IMR-90 (cell line): ENCODE measurements around the gene SREK1. TPM values are rescaled to one million over a fixed set of nuclear protein-coding genes. Genes with fewer than 3 reads are reported as not detected.

Source experiments
- ATAC-seq: fragments of 200-7000 bp; cut with Tn5 transposase; 2 replicates; pipeline ENCODE4 v1.9.1; 2020; ENCODE audit warnings: low read depth, mild to moderate bottlenecking, moderate library complexity
- BruUV-seq: library from RNA; stranded (reverse); fragments of 400-500 nt; replicated peaks from 2 replicates; lab custom pipeline; 2021; lab: Mats Ljungman, UMichigan
- CTCF ChIA-PET: fragments of 300-600 bp; formaldehyde crosslinking; extraction: SDS; loops from one replicate; lab custom pipeline; 2021; ENCODE audit warnings: antibody characterized with exemption; lab: Yijun Ruan, JAX
- POLR2A ChIA-PET: fragments of 300-600 bp; sonication (Branson Sonifier 250); formaldehyde crosslinking; loops from one replicate; lab custom pipeline; 2022; ENCODE audit warnings: antibody characterized with exemption; ENCODE audit not compliant: unreplicated experiment; lab: Charles Lee
- DNase-seq: peaks from one replicate; pipeline ENCODE4 v3.0.0; 2013
- H2AFZ ChIP-seq: replicated peaks from 2 replicates; pipeline ENCODE3; 2013; ENCODE audit warnings: low read length, mild to moderate bottlenecking; ENCODE audit not compliant: poor library complexity
- H2AK5ac ChIP-seq: 2 replicates; pipeline ENCODE4 v1.6.1; 2013; ENCODE audit warnings: low read depth, low read length, inconsistent platforms
- H2AK9ac ChIP-seq: replicated peaks from 2 replicates; pipeline ENCODE3; 2013; ENCODE audit warnings: mild to moderate bottlenecking, low read depth, low read length, moderate library complexity; ENCODE audit not compliant: poor library complexity
- H2BK120ac ChIP-seq: 2 replicates; pipeline ENCODE4 v1.6.1; 2013; ENCODE audit warnings: low read depth, low read length, inconsistent platforms
- H2BK15ac ChIP-seq: 3 replicates; pipeline ENCODE4 v1.6.1; 2013; ENCODE audit warnings: low read depth, low read length, inconsistent platforms
- H2BK20ac ChIP-seq: 2 replicates; pipeline ENCODE4 v1.6.1; 2013; ENCODE audit warnings: low read depth, mild to moderate bottlenecking, inconsistent platforms, low read length, moderate library complexity
- H2BK5ac ChIP-seq: 2 replicates; pipeline ENCODE4 v1.6.1; 2013; ENCODE audit warnings: mild to moderate bottlenecking, low read depth, low read length, inconsistent platforms; ENCODE audit not compliant: poor library complexity, severe bottlenecking
- H3K14ac ChIP-seq: replicated peaks from 2 replicates; pipeline ENCODE4 v1.6.1; 2013; ENCODE audit warnings: low read depth, low read length, inconsistent platforms
- H3K18ac ChIP-seq: 2 replicates; pipeline ENCODE4 v1.6.1; 2013; ENCODE audit warnings: low read depth, low read length, control low read depth
- H3K23ac ChIP-seq: 2 replicates; pipeline ENCODE4 v1.6.1; 2013; ENCODE audit warnings: low read depth, low read length, inconsistent platforms
- H3K27ac ChIP-seq: 2 replicates; pipeline ENCODE4 v1.5.1; 2013; ENCODE audit warnings: mild to moderate bottlenecking, control low read depth, low read length; ENCODE audit not compliant: insufficient read depth
- H3K27me3 ChIP-seq: 2 replicates; pipeline ENCODE4 v1.6.1; 2013; ENCODE audit warnings: low read length; ENCODE audit not compliant: control insufficient read depth, insufficient read depth
- H3K36me3 ChIP-seq: 2 replicates; pipeline ENCODE4 v1.6.1; 2013; ENCODE audit warnings: low read length, mixed read lengths; ENCODE audit not compliant: control insufficient read depth, insufficient read depth
- H3K4ac ChIP-seq: 2 replicates; pipeline ENCODE4 v1.6.1; 2013; ENCODE audit warnings: low read depth, low read length, inconsistent platforms
- H3K4me1 ChIP-seq: 2 replicates; pipeline ENCODE4 v1.6.1; 2013; ENCODE audit warnings: low read length, mixed read lengths; ENCODE audit not compliant: control insufficient read depth, insufficient read depth
- H3K4me2 ChIP-seq: 2 replicates; pipeline ENCODE4 v1.6.1; 2013; ENCODE audit warnings: low read depth, mild to moderate bottlenecking, control low read depth, low read length, moderate library complexity
- H3K4me3 ChIP-seq: 2 replicates; pipeline ENCODE4 v1.5.1; 2013; ENCODE audit warnings: low read depth, mild to moderate bottlenecking, control low read depth, low read length, moderate library complexity; ENCODE audit not compliant: insufficient read depth
- H3K56ac ChIP-seq: 2 replicates; pipeline ENCODE4 v1.6.1; 2013; ENCODE audit warnings: low read length, inconsistent platforms; ENCODE audit not compliant: insufficient read depth; ENCODE audit errors: extremely low read depth
- H3K79me1 ChIP-seq, 2 experiments: 2 replicates each; pipeline ENCODE4 v1.6.1; 2013; ENCODE audit warnings: low read length in 2 of 2, inconsistent platforms in 1 of 2, low read depth in 1 of 2
- H3K9ac ChIP-seq: 2 replicates; pipeline ENCODE4 v1.6.1; 2013; ENCODE audit warnings: low read depth, low read length, control low read depth
- H3K9me1 ChIP-seq: 2 replicates; pipeline ENCODE4 v1.6.1; 2013; ENCODE audit warnings: low read length, inconsistent platforms; ENCODE audit not compliant: insufficient read depth
- H3K9me3 ChIP-seq: 2 replicates; pipeline ENCODE4 v1.6.1; 2013; ENCODE audit warnings: low read length; ENCODE audit not compliant: control insufficient read depth, insufficient read depth
- H4K20me1 ChIP-seq: 2 replicates; pipeline ENCODE4 v1.6.1; 2013; ENCODE audit warnings: low read length, inconsistent platforms; ENCODE audit not compliant: insufficient read depth
- H4K5ac ChIP-seq: 2 replicates; pipeline ENCODE4 v1.6.1; 2013; ENCODE audit warnings: mild to moderate bottlenecking, low read depth, low read length, control low read depth
- H4K8ac ChIP-seq, 2 experiments: 2 replicates each; pipeline ENCODE4 v1.6.1; 2013; ENCODE audit warnings: low read depth in 2 of 2, low read length in 2 of 2, control low read depth in 1 of 2, inconsistent platforms in 1 of 2
- H4K91ac ChIP-seq: 2 replicates; pipeline ENCODE4 v1.6.1; 2013; ENCODE audit warnings: low read depth, low read length, inconsistent platforms; ENCODE audit not compliant: insufficient read depth
- CEBPB ChIP-seq: IDR thresholded peaks from 2 replicates; pipeline ENCODE4 v1.6.1; 2012; ENCODE audit warnings: low read depth, low read length, improper control_type of control experiment
- MAFK ChIP-seq: IDR thresholded peaks from 2 replicates; pipeline ENCODE4 v1.6.1; 2012; ENCODE audit warnings: low read depth, low read length, improper control_type of control experiment
- NFE2L2 ChIP-seq: fragments of 150-350 bp; IDR thresholded peaks from 2 replicates; pipeline ENCODE4 v1.6.1; 2016; ENCODE audit warnings: low read depth, mild to moderate bottlenecking, low read length
- RCOR1 ChIP-seq: IDR thresholded peaks from 2 replicates; pipeline ENCODE4 v1.6.1; 2012; ENCODE audit warnings: mild to moderate bottlenecking, low read length, improper control_type of control experiment; ENCODE audit not compliant: insufficient replicate concordance
- WGBS, 2 experiments: methylation state at CpG; one replicate each; pipeline versions ENCODE4 v1.1.5 to v1.1.7; 2013; ENCODE audit warnings: missing lambda C conversion rate in 2 of 2; ENCODE audit not compliant: insufficient read length in 1 of 2; ENCODE audit errors: extremely low coverage in 2 of 2; 5-methylcytosine and 5-hydroxymethylcytosine counted together
- dilution Hi-C: fragments of 300-500 bp; cut with HindIII; formaldehyde crosslinking; loops from one replicate; pipeline ENCODE4 v1.14.3; 2018; ENCODE audit warnings: low sequenced_read_pairs; ENCODE audit not compliant: unreplicated experiment
- in situ Hi-C: fragments of 300-500 bp; cut with MboI; formaldehyde crosslinking; loops from 3 replicates; pipeline ENCODE4 v1.14.3; 2019; ENCODE audit warnings: low sequenced_read_pairs, inconsistent platforms, mixed read lengths
- intact Hi-C: fragments of 100-400 bp; cut with micrococcal nuclease; formaldehyde crosslinking; loops from 2 replicates; pipeline ENCODE4 v1.10.0; 2022
- polyA plus RNA-seq, 3 experiments: library from polyadenylated mRNA; depleted of rRNA; stranded (reverse); fragments of >200 nt; gene quantifications; 2 replicates each; pipeline ENCODE4 v1.2.3, GENCODE V29; 2012; ENCODE audit warnings: low replicate concordance in 1 of 3
- total RNA-seq: library from RNA; depleted of rRNA; stranded (reverse); fragments of >200 nt; gene quantifications from 2 replicates; pipeline ENCODE4 v1.2.3, GENCODE V29; 2012

Gene SREK1
- total and polyA plus RNA-seq, 2 of the 4 experiments (the other 2 are of a cell fraction): 23.0 to 36.2 TPM

- Histone ChIP-seq H4K8ac (no peak overlapping the region), H2AK5ac (no peak overlapping the region), H2BK5ac (no peak overlapping the region), H3K23ac (no peak overlapping the region), H4K5ac (no peak overlapping the region), H2BK120ac (no peak overlapping the region), H3K18ac (no peak overlapping the region), H3K14ac (no peak overlapping the region), H3K9me3 (no peaks in the 10 kb centered on the region), H3K9me1 (no peaks in the 10 kb centered on the region), H3K79me1 (no peaks in the 10 kb centered on the region), H3K4me3 (no peak overlapping the region), H2AFZ (no peak overlapping the region), H3K4ac (no peak overlapping the region), H3K9ac (no peak overlapping the region), H3K4me1 (no peaks in the 10 kb centered on the region), H3K27me3 (no peaks in the 10 kb centered on the region), H2BK20ac (no peak overlapping the region), H3K36me3 (no peaks in the 10 kb centered on the region), H2BK15ac (no peak overlapping the region), H3K4me2 (no peak overlapping the region), H3K56ac (no peak overlapping the region), H2AK9ac (no peak overlapping the region), H3K27ac (no peak overlapping the region), H4K20me1 (no peaks in the 10 kb centered on the region), H4K91ac (no peak overlapping the region)
- no peak for DNase-seq
- intact Hi-C loops: no loop called here
- ChIA-PET CTCF (interaction anchor here (0.9 kb wide), 1 partner anchor 10 kb away, joined by 3 read pairs; no protein-coding TSS in a partner anchor), POLR2A (no interaction called here)
- no peak for ATAC-seq
- TF ChIP-seq CEBPB: no peak
- TF ChIP-seq MAFK: no peak
- TF ChIP-seq NFE2L2: no peak
- no peak for TF ChIP-seq RCOR1
- dilution Hi-C loops: no loop called here
- in situ Hi-C loops: no loop called here
- BruUV-seq: no TSS peak
- WGBS, 2 experiments: no CpG with 5 or more reads among the region's 1 CpG
These were observed 54.7 kb downstream of the SREK1 start for GRCh38 chr5:66198837-66199236.
